Non-pigmented ciliary epithelial cell (primary cell): ENCODE data around the gene SCAMP2.

Experiments used
- DNase-seq: peaks from one replicate; pipeline ENCODE4 v3.0.0-alpha.2; 2010; ENCODE audit warnings: low read depth

The SCAMP2 gene

GRCh38 chr15:74815961-74816360 lies 57.2 kb downstream of the SCAMP2 start:
- DNase-seq: no peak

GRCh38 chr15:74815121-74815934 lies 57.8 kb downstream of the SCAMP2 start:
- DNase-seq: no peak

- DNase-seq: no peak
Measured at GRCh38 chr15:74812533-74812932, 60.6 kb downstream of the SCAMP2 start, which contains the start of gene LMAN1L. Gene LMAN1L, plus strand, starts transcription at chr15:74812835. Its CDS starts 20 bp downstream, at chr15:74812855.

- no peak for DNase-seq
Measured at GRCh38 chr15:74809956-74810355, 63.2 kb downstream of the SCAMP2 start.

- DNase-seq: no peak
Measured at GRCh38 chr15:74809242-74809641, 63.9 kb downstream of the SCAMP2 start.

- no peak for DNase-seq
Measured at GRCh38 chr15:74808840-74809229, 64.3 kb downstream of the SCAMP2 start.

GRCh38 chr15:74808078-74808839 lies 64.9 kb downstream of the SCAMP2 start:
- no peak for DNase-seq

GRCh38 chr15:74807282-74807681 lies 65.9 kb downstream of the SCAMP2 start:
- no peak for DNase-seq

- DNase-seq: no peak
Measured at GRCh38 chr15:74804935-74805334, 68.2 kb downstream of the SCAMP2 start.

GRCh38 chr15:74802862-74803447 lies 70.2 kb downstream of the SCAMP2 start:
- DNase-seq: no peak

- no peak for DNase-seq
Measured at GRCh38 chr15:74802290-74802689, 70.9 kb downstream of the SCAMP2 start.

GRCh38 chr15:74801311-74801997 lies 71.7 kb downstream of the SCAMP2 start:
- DNase-seq: no peak

GRCh38 chr15:74800559-74801094 lies 72.5 kb downstream of the SCAMP2 start:
- no peak for DNase-seq

GRCh38 chr15:74799856-74800558 lies 73.2 kb downstream of the SCAMP2 start:
- no peak for DNase-seq

GRCh38 chr15:74799255-74799855 lies 73.8 kb downstream of the SCAMP2 start:
- DNase-seq: no peak

GRCh38 chr15:74798388-74799254 lies 74.5 kb downstream of the SCAMP2 start:
- DNase-seq: no peak

- no peak for DNase-seq
Measured at GRCh38 chr15:74795966-74796625, 77.1 kb downstream of the SCAMP2 start.

GRCh38 chr15:74794970-74795349 lies 78.2 kb downstream of the SCAMP2 start:
- no peak for DNase-seq

- DNase-seq: no peak
Measured at GRCh38 chr15:74794248-74794969, 78.8 kb downstream of the SCAMP2 start.
